Measurements from ENCODE around the gene LIN54.
A peak's percentile ranks its signal among the peaks of the same experiment; 100 is the strongest.

Gene LIN54

DNA sequence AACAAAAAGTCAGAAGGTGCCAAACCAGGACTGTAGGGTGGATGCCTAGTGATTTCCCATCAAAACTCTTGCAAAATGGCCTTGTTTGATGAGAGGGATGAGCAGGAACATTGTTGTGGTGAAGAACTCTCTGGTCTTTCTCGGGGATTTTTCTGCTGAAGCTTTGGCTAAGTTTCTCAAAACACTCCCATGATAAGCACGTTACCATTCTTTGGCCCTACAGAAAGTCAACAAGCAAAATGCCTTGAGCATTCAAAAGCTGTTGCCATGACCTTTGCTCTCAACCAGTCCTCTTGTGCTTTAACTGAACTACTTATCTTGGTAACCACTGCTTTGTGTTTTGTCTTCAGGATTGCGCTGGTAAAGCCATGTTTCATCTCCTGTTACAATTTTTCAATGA is 116.7 kb downstream of the LIN54 start:
- no peaks in the 10 kb centered on the region for H3K27me3 ChIP-seq (ENCODE audit: insufficient read depth, low read depth)
- H4K20me1 ChIP-seq (ENCODE audit: insufficient read depth): 0 out of 2 replicates have a peak, but pooled peaks cover 15% of the 10 kb centered on the region
- no peak overlapping the region for H3K27ac ChIP-seq
- TF ChIP-seq, protein P1, sequence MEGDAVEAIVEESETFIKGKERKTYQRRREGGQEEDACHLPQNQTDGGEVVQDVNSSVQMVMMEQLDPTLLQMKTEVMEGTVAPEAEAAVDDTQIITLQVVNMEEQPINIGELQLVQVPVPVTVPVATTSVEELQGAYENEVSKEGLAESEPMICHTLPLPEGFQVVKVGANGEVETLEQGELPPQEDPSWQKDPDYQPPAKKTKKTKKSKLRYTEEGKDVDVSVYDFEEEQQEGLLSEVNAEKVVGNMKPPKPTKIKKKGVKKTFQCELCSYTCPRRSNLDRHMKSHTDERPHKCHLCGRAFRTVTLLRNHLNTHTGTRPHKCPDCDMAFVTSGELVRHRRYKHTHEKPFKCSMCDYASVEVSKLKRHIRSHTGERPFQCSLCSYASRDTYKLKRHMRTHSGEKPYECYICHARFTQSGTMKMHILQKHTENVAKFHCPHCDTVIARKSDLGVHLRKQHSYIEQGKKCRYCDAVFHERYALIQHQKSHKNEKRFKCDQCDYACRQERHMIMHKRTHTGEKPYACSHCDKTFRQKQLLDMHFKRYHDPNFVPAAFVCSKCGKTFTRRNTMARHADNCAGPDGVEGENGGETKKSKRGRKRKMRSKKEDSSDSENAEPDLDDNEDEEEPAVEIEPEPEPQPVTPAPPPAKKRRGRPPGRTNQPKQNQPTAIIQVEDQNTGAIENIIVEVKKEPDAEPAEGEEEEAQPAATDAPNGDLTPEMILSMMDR (conservative IDR thresholded peaks at IDR 0.05; ENCODE audit: low read depth, low read length): no peak
- H2AFZ ChIP-seq (ENCODE audit: low read depth): no peak overlapping the region
- H3K4me2 ChIP-seq: no peak overlapping the region; the same call in 1 of the 2 replicates
- H3K79me2 ChIP-seq (ENCODE audit: insufficient read depth, low read depth): peaks cover 50% of the 10 kb centered on the region
- no peak overlapping the region for H3K9ac ChIP-seq
- no peak overlapping the region for H3K4me3 ChIP-seq (IDR thresholded peaks at IDR 0.05; ENCODE audit: insufficient read depth, low read depth, low read length)
- H3K4me1 ChIP-seq (ENCODE audit: low read depth, poor library complexity, severe bottlenecking): peaks cover 68% of the 10 kb centered on the region
- peaks cover 10% of the 10 kb centered on the region; the same call in 1 of the 2 replicates for H3K36me3 ChIP-seq (ENCODE audit: insufficient read depth)

DNA sequence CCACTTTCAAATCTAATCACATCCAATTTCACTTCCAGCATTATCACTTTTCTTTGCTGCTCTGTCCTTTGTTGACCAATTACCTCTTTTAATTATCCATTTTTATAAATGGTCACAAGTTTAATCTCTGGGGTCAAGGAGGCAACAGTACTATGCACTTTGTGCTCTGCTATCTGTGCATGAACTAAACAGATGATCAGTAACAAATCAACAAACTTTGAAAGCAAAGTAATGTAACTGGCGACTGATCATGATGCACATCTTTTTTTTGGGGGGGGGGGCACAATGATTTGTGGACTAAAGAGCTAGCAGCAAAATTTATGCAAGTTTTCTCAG is 118.2 kb downstream of the LIN54 start:
- Histone ChIP-seq H3K36me3 (ENCODE audit: insufficient read depth) (peaks cover 10% of the 10 kb centered on the region; the same call in 1 of the 2 replicates), H4K20me1 (ENCODE audit: insufficient read depth) (0 out of 2 replicates have a peak, but pooled peaks cover 1% of the 10 kb centered on the region), H2AFZ (ENCODE audit: low read depth) (no peak overlapping the region), H3K27ac (peak overlapping the region; percentile 89; the same call in 1 of the 2 replicates), H3K4me3 (IDR thresholded peaks at IDR 0.05; ENCODE audit: insufficient read depth, low read depth, low read length) (no peak overlapping the region), H3K4me1 (ENCODE audit: low read depth, poor library complexity, severe bottlenecking) (peaks cover 59% of the 10 kb centered on the region), H3K27me3 (ENCODE audit: insufficient read depth, low read depth) (no peaks in the 10 kb centered on the region), H3K4me2 (peak overlapping the region; percentile 41), H3K79me2 (ENCODE audit: insufficient read depth, low read depth) (peaks cover 48% of the 10 kb centered on the region), H3K9ac (peak overlapping the region; percentile 1; the same call in 1 of the 2 replicates)
- TF ChIP-seq, protein P1 (conservative IDR thresholded peaks at IDR 0.05; ENCODE audit: low read depth, low read length): no peak

DNA sequence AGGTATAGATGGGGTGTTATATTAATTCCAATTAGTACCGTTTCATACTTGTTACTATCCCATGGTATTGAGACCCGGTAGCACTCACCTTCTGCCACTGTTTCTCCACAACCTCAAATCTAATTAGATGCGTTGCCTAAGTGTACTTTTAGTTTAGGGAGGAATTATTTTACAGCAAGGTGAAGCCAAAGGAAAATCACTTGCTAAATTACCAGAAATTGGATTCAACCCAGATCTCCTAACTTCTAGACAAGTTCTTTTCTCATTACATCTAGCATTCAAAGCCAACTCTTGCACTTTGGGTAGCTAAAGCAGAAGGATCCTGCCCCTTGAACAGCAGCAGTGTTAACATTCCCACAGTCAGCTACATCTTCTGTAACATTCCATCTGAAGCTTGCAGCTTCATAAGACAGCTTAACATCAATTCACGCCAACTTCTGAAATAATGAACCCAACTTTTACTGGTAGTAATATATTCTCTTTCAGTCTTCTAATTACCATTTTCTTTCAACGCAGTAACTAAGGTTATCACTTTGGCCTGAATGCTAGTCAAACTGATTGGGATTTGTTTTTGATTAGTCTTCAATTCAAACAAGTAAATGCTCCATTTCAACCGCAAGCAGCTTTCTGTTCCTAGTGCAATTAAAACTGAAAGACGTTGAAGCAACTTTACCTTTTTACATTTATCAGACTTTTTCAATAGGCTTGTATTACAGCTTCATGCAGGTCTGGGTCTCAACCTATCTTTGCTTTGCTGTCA is 118.7 kb downstream of the LIN54 start:
- peaks cover 10% of the 10 kb centered on the region; the same call in 1 of the 2 replicates for H3K36me3 ChIP-seq (ENCODE audit: insufficient read depth)
- no peaks in the 10 kb centered on the region for H3K27me3 ChIP-seq (ENCODE audit: insufficient read depth, low read depth)
- H3K4me1 ChIP-seq (ENCODE audit: low read depth, poor library complexity, severe bottlenecking): peaks cover 59% of the 10 kb centered on the region
- H2AFZ ChIP-seq (ENCODE audit: low read depth): peak overlapping the region; percentile 79; the same call in 1 of the 2 replicates
- H3K4me3 ChIP-seq (IDR thresholded peaks at IDR 0.05; ENCODE audit: insufficient read depth, low read depth, low read length): no peak overlapping the region
- H3K79me2 ChIP-seq (ENCODE audit: insufficient read depth, low read depth): peaks cover 48% of the 10 kb centered on the region
- H4K20me1 ChIP-seq (ENCODE audit: insufficient read depth): no peaks in the 10 kb centered on the region
- peak overlapping the region; percentile 89; the same call in 1 of the 2 replicates for H3K9ac ChIP-seq
- peak overlapping the region; percentile 89 for H3K27ac ChIP-seq
- TF ChIP-seq, protein P1 (conservative IDR thresholded peaks at IDR 0.05; ENCODE audit: low read depth, low read length): no peak
- peak overlapping the region; percentile 41 for H3K4me2 ChIP-seq

DNA sequence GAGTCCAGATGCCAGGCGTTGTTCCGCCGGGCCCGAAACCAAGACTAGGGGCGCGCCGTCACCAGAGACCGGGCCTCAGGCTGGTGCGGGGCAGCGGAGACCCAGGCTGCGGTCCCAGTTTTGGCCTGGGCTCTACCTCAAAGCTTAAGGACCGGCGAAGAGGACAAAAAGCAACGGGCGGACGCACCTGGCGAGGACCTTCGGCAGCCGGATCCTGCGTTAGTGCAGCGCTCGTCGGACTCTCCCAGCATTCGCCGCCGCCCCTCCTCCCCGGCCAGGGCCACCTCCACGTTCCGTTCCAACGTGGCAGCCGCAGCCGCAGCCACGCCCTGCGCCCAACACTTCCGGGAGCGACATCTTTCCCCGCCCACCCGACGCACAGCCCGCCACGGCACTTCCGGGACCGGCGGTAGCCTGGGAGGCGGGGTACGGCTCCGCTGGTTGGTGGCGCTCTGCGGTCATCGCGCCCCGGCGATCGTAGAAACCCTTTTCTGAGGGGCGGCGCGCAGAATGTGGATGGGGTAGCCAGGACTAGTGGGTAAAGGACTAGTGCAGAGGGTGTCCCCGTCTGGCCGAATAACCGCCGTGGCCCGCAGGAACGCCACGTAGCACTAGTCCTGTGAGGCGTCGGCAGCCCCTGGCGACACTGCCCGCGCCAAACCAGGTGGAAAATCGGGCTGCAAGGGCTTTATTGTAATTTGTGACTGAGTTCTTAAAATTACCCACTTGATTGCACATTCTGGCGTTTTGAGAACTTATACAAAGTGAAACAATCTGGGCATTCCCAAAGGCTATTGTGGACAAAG is 119.5 kb downstream of the LIN54 start, which contains the start of gene SEC31A:
SEC31A (minus strand) TSS at position 253 of the 806 bp plus-strand sequence. CDS start 9,217 bp downstream, outside the sequence.
- H3K4me3 ChIP-seq (IDR thresholded peaks at IDR 0.05; ENCODE audit: insufficient read depth, low read depth, low read length): peak within 1 kb of the TSS; percentile 95
- no peaks in the 10 kb centered on the region for H3K27me3 ChIP-seq (ENCODE audit: insufficient read depth, low read depth)
- H4K20me1 ChIP-seq (ENCODE audit: insufficient read depth): 0 out of 2 replicates have a peak, but pooled peaks cover 5% of the 10 kb centered on the region
- H3K9ac ChIP-seq: peak within 1 kb of the TSS; percentile 89
- TF ChIP-seq, protein P1 (conservative IDR thresholded peaks at IDR 0.05; ENCODE audit: low read depth, low read length): no peak
- H3K4me1 ChIP-seq (ENCODE audit: low read depth, poor library complexity, severe bottlenecking): peaks cover 62% of the 10 kb centered on the region
- H2AFZ ChIP-seq (ENCODE audit: low read depth): peak within 1 kb of the TSS; percentile 79
- peak within 1 kb of the TSS; percentile 88 for H3K4me2 ChIP-seq
- H3K79me2 ChIP-seq (ENCODE audit: insufficient read depth, low read depth): peaks cover 48% of the 10 kb centered on the region
- peaks cover 10% of the 10 kb centered on the region; the same call in 1 of the 2 replicates for H3K36me3 ChIP-seq (ENCODE audit: insufficient read depth)
- H3K27ac ChIP-seq: peak within 1 kb of the TSS; percentile 89
